H9 (cell line): Measurements from ENCODE around the gene ZNF860. TPM values are rescaled to one million over a fixed set of nuclear protein-coding genes. Genes with fewer than 3 reads are reported as not detected.

Source experiments
- DNase-seq: peaks from one replicate; pipeline ENCODE4 v3.0.0-alpha.2; 2017
- H2AFZ ChIP-seq: one replicate; pipeline ENCODE4 v1.6.1; 2013; ENCODE audit warnings: mild to moderate bottlenecking, low read length, control low read depth, moderate library complexity
- H2AK5ac ChIP-seq: 2 replicates; pipeline ENCODE4 v1.6.1; 2013; ENCODE audit warnings: low read length, control low read depth, mixed read lengths; ENCODE audit not compliant: insufficient read length
- H2BK120ac ChIP-seq: one replicate; pipeline ENCODE4 v1.6.1; 2013; ENCODE audit warnings: low read depth, mild to moderate bottlenecking, low read length, control low read depth, inconsistent platforms; ENCODE audit not compliant: poor library complexity, severe bottlenecking
- H2BK12ac ChIP-seq: 2 replicates; pipeline ENCODE4 v1.6.1; 2013; ENCODE audit warnings: low read length, control low read depth, mixed read lengths, low read depth; ENCODE audit not compliant: insufficient read length
- H2BK15ac ChIP-seq: 2 replicates; pipeline ENCODE4 v1.6.1; 2013; ENCODE audit warnings: low read depth, low read length, control low read depth
- H2BK20ac ChIP-seq: one replicate; pipeline ENCODE4 v1.6.1; 2013; ENCODE audit warnings: low read depth, mild to moderate bottlenecking, low read length, control low read depth, inconsistent platforms; ENCODE audit not compliant: poor library complexity, severe bottlenecking
- H2BK5ac ChIP-seq: 2 replicates; pipeline ENCODE4 v1.6.1; 2013; ENCODE audit warnings: low read length, control low read depth, mixed read lengths; ENCODE audit not compliant: insufficient read length
- H3K14ac ChIP-seq: 2 replicates; pipeline ENCODE4 v1.6.1; 2013; ENCODE audit warnings: low read length, control low read depth; ENCODE audit not compliant: insufficient read depth
- H3K18ac ChIP-seq: 2 replicates; pipeline ENCODE4 v1.6.1; 2013; ENCODE audit warnings: low read depth, mild to moderate bottlenecking, mixed read lengths, low read length, control low read depth; ENCODE audit not compliant: insufficient read length
- H3K23ac ChIP-seq: 2 replicates; pipeline ENCODE4 v1.6.1; 2013; ENCODE audit warnings: low read length, control low read depth, mixed read lengths, low read depth; ENCODE audit not compliant: insufficient read length
- H3K23me2 ChIP-seq: 2 replicates; pipeline ENCODE4 v1.6.1; 2013; ENCODE audit warnings: low read depth, mild to moderate bottlenecking, mixed read lengths, low read length, control low read depth; ENCODE audit not compliant: insufficient read length, poor library complexity, severe bottlenecking
- H3K27ac ChIP-seq: 2 replicates; pipeline ENCODE4 v1.5.1; 2013; ENCODE audit warnings: low read length, control low read depth, mixed read lengths, low read depth; ENCODE audit not compliant: insufficient read length
- H3K27me3 ChIP-seq: 2 replicates; pipeline ENCODE4 v1.6.1; 2013; ENCODE audit warnings: low read length, control low read depth, inconsistent platforms; ENCODE audit not compliant: insufficient read depth
- H3K4ac ChIP-seq: 2 replicates; pipeline ENCODE4 v1.6.1; 2013; ENCODE audit warnings: low read depth, mild to moderate bottlenecking, control low read depth, inconsistent platforms, low read length, moderate library complexity
- H3K4me1 ChIP-seq: 2 replicates; pipeline ENCODE4 v1.6.1; 2013; ENCODE audit warnings: low read length, control low read depth, inconsistent platforms; ENCODE audit not compliant: insufficient read depth
- H3K4me2 ChIP-seq: 2 replicates; pipeline ENCODE4 v1.6.1; 2013; ENCODE audit warnings: low read length, control low read depth, mixed read lengths; ENCODE audit not compliant: insufficient read length, insufficient read depth
- H3K56ac ChIP-seq: 2 replicates; pipeline ENCODE4 v1.6.1; 2013; ENCODE audit warnings: low read depth, mild to moderate bottlenecking, mixed read lengths, low read length, control low read depth; ENCODE audit not compliant: insufficient read length
- H3K79me1 ChIP-seq: 2 replicates; pipeline ENCODE4 v1.6.1; 2013; ENCODE audit warnings: low read depth, mild to moderate bottlenecking, moderate library complexity, low read length, control low read depth, inconsistent platforms; ENCODE audit not compliant: insufficient read depth, poor library complexity, severe bottlenecking
- H3K79me2 ChIP-seq: 2 replicates; pipeline ENCODE4 v1.6.1; 2013; ENCODE audit warnings: low read length, control low read depth, inconsistent platforms; ENCODE audit not compliant: insufficient read depth
- H3K9ac ChIP-seq: 2 replicates; pipeline ENCODE4 v1.6.1; 2013; ENCODE audit warnings: low read length, control low read depth, mixed read lengths; ENCODE audit not compliant: insufficient read length; ENCODE audit errors: extremely low read depth
- H3K9me3 ChIP-seq: one replicate; pipeline ENCODE4 v1.6.1; 2013; ENCODE audit warnings: low read depth, low read length, inconsistent platforms; ENCODE audit not compliant: control insufficient read depth
- H3T11ph ChIP-seq: one replicate; pipeline ENCODE4 v1.6.1; 2013; ENCODE audit warnings: mild to moderate bottlenecking, low read length, control low read depth, inconsistent platforms
- H4K20me1 ChIP-seq: one replicate; pipeline ENCODE4 v1.6.1; 2013; ENCODE audit not compliant: control insufficient read depth, insufficient read length, insufficient read depth
- H4K5ac ChIP-seq: 2 replicates; pipeline ENCODE4 v1.6.1; 2013; ENCODE audit warnings: low read depth, mild to moderate bottlenecking, mixed read lengths, low read length, control low read depth; ENCODE audit not compliant: insufficient read length
- H4K8ac ChIP-seq: replicated peaks from 2 replicates; pipeline ENCODE4 v1.6.1; 2013; ENCODE audit warnings: low read length, control low read depth, mixed read lengths, low read depth; ENCODE audit not compliant: insufficient read length
- H4K91ac ChIP-seq: 2 replicates; pipeline ENCODE4 v1.6.1; 2013; ENCODE audit warnings: low read depth, mild to moderate bottlenecking, moderate library complexity, mixed read lengths, low read length, control low read depth; ENCODE audit not compliant: insufficient read length
- H3K27ac Mint-ChIP-seq, 3 experiments: 2 replicates in 2 of 3; 3 replicates in 1 of 3; pipeline ENCODE4 v1.8.0; 2020 to 2021; ENCODE audit warnings: mixed read lengths in 3 of 3, mild to moderate bottlenecking in 1 of 3, moderate library complexity in 1 of 3
- H3K27me3 Mint-ChIP-seq: 2 replicates; pipeline ENCODE4 v1.8.0; 2021; ENCODE audit warnings: low read depth, mild to moderate bottlenecking, moderate library complexity, mixed read lengths
- H3K36me3 Mint-ChIP-seq, 3 experiments: 2 replicates in 2 of 3; 3 replicates in 1 of 3; pipeline ENCODE4 v1.8.0; 2020 to 2021; ENCODE audit warnings: low read depth in 3 of 3, mixed read lengths in 3 of 3; ENCODE audit not compliant: insufficient read depth in 1 of 3
- H3K4me1 Mint-ChIP-seq, 2 experiments: 2 replicates each; pipeline ENCODE4 v1.8.0; 2020; ENCODE audit warnings: mixed read lengths in 2 of 2
- H3K4me3 Mint-ChIP-seq, 2 experiments: 2 replicates in 1 of 2; 3 replicates in 1 of 2; pipeline ENCODE4 v1.8.0; 2020 to 2021; ENCODE audit warnings: mild to moderate bottlenecking in 2 of 2, mixed read lengths in 2 of 2, moderate library complexity in 1 of 2
- H3K9me3 Mint-ChIP-seq, 2 experiments: 2 replicates in 1 of 2; 3 replicates in 1 of 2; pipeline ENCODE4 v1.8.0; 2020; ENCODE audit warnings: mild to moderate bottlenecking in 2 of 2, mixed read lengths in 2 of 2, moderate library complexity in 1 of 2
- WGBS: extraction: QIAGEN DNeasy Blood & Tissue Kit; methylation state at CpG from one replicate; pipeline ENCODE4 v1.1.7; 2013; ENCODE audit warnings: missing lambda C conversion rate, low lambda C conversion rate, mixed read lengths; ENCODE audit not compliant: insufficient read length; ENCODE audit errors: extremely low coverage; 5-methylcytosine and 5-hydroxymethylcytosine counted together
- total RNA-seq: library from RNA; stranded (reverse); gene quantifications from 2 replicates; pipeline ENCODE4 v1.2.1, GENCODE V29; 2021
- TF ChIP-seq, protein P1 (sequence below): fragments of 200-600 bp; sonication (generic); conservative IDR thresholded peaks from 3 replicates; pipeline ENCODE4 v1.8.0; 2021; ENCODE audit warnings: antibody characterized with exemption, mild to moderate bottlenecking

ZNF860 gene
- total RNA-seq, 1 experiment from 2014 or later = 2.6 TPM

DNA sequence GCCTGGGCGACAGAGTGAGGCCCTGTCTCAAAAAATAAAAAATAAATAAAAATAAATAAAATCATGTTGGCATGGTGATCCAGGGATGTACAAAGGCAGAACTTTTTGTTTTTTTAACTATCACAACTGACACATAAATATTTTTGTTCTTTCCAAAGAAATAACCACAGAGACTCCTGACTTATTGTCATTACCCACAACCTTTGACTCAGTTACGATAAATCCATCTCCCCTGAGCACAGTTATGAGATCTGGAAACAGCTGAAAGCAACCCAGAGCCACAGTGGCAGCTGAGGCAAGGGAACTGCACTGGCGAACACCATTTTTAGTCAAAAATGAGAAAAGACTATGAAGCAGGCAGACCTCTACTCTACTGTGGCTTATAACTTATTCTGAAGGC is 24.4 kb upstream of the ZNF860 start:
- TF ChIP-seq, protein P1, sequence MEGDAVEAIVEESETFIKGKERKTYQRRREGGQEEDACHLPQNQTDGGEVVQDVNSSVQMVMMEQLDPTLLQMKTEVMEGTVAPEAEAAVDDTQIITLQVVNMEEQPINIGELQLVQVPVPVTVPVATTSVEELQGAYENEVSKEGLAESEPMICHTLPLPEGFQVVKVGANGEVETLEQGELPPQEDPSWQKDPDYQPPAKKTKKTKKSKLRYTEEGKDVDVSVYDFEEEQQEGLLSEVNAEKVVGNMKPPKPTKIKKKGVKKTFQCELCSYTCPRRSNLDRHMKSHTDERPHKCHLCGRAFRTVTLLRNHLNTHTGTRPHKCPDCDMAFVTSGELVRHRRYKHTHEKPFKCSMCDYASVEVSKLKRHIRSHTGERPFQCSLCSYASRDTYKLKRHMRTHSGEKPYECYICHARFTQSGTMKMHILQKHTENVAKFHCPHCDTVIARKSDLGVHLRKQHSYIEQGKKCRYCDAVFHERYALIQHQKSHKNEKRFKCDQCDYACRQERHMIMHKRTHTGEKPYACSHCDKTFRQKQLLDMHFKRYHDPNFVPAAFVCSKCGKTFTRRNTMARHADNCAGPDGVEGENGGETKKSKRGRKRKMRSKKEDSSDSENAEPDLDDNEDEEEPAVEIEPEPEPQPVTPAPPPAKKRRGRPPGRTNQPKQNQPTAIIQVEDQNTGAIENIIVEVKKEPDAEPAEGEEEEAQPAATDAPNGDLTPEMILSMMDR = no peak
- H3K9me3 Mint-ChIP-seq = peaks cover 18 to 21% of the 10 kb centered on the region in 2 experiments
- H3K23me2 ChIP-seq = peaks cover 4% of the 10 kb centered on the region
- H3K9me3 ChIP-seq = peaks cover 11% of the 10 kb centered on the region
- H2AFZ ChIP-seq = no peak overlapping the region
- no peak overlapping the region for H2BK15ac ChIP-seq
- H2BK12ac ChIP-seq = no peak overlapping the region
- peaks cover 31 to 43% (median 32%) of the 10 kb centered on the region in 3 experiments for H3K36me3 Mint-ChIP-seq
- DNase-seq = no peak
- H3K27me3 Mint-ChIP-seq = no peaks in the 10 kb centered on the region
- H3K79me2 ChIP-seq = peaks cover 47% of the 10 kb centered on the region
- H3K79me1 ChIP-seq = no peaks in the 10 kb centered on the region
- no peak overlapping the region for H3K27ac ChIP-seq
- H3K18ac ChIP-seq = no peak overlapping the region
- whole genome bisulfite sequencing = no CpG with 5 or more reads among the region's 3 CpGs
- no peak overlapping the region for H2BK120ac ChIP-seq
- no peak overlapping the region for H3K4ac ChIP-seq
- H3K27me3 ChIP-seq = no peaks in the 10 kb centered on the region
- H2BK5ac ChIP-seq = no peak overlapping the region
- H3K14ac ChIP-seq = no peak overlapping the region
- no peak overlapping the region for H2AK5ac ChIP-seq
- H4K8ac ChIP-seq = no peak overlapping the region
- H3K9ac ChIP-seq = no peak overlapping the region
- H4K20me1 ChIP-seq = no peaks in the 10 kb centered on the region
- no peak overlapping the region for H3K4me2 ChIP-seq
- no peak overlapping the region for H3K56ac ChIP-seq
- H3K27ac Mint-ChIP-seq = peak overlapping the region in 1 of 3 experiments; percentile 34; a peak in 1 of 7 replicates
- H3K4me1 ChIP-seq = peaks cover 8% of the 10 kb centered on the region; the same call in 1 of the 2 replicates
- H3T11ph ChIP-seq = no peak overlapping the region
- no peak overlapping the region for H3K23ac ChIP-seq
- H4K5ac ChIP-seq = no peak overlapping the region
- H3K4me3 Mint-ChIP-seq = no peak overlapping the region
- H4K91ac ChIP-seq = no peak overlapping the region
- peaks cover 51 to 58% of the 10 kb centered on the region in 2 experiments for H3K4me1 Mint-ChIP-seq
- H2BK20ac ChIP-seq = no peak overlapping the region
